Duodenal mucosa (tissue), 2 donors: ENCODE results near the gene ARHGAP21.

Source experiments
- H3K27ac ChIP-seq: one replicate; pipeline ENCODE4 v1.7.0; 2013; ENCODE audit warnings: low read depth, low read length
- H3K27me3 ChIP-seq, 2 donors: one replicate each; pipeline ENCODE4 v1.7.0; 2013; ENCODE audit warnings: low read length in 2 of 2, control low read depth in 1 of 2; ENCODE audit not compliant: insufficient read depth in 2 of 2, control insufficient read depth in 1 of 2
- H3K36me3 ChIP-seq, 2 donors: one replicate each; pipeline ENCODE4 v1.7.0; 2013; ENCODE audit warnings: low read length in 2 of 2, control low read depth in 1 of 2; ENCODE audit not compliant: insufficient read depth in 2 of 2, control insufficient read depth in 1 of 2
- H3K4me1 ChIP-seq, 2 donors: one replicate each; pipeline ENCODE4 v1.7.0; 2013; ENCODE audit warnings: low read length in 2 of 2, control low read depth in 1 of 2; ENCODE audit not compliant: insufficient read depth in 2 of 2, control insufficient read depth in 1 of 2
- H3K4me3 ChIP-seq, 2 donors: one replicate each; pipeline ENCODE4 v1.7.0; 2013; ENCODE audit warnings: low read length in 2 of 2, low read depth in 1 of 2
- H3K9ac ChIP-seq, 2 donors: one replicate each; pipeline ENCODE4 v1.7.0; 2013; ENCODE audit warnings: low read length in 2 of 2, low read depth in 1 of 2
- H3K9me3 ChIP-seq, 2 donors: one replicate each; pipeline ENCODE4 v1.7.0; 2013; ENCODE audit warnings: low read length in 2 of 2, control low read depth in 1 of 2; ENCODE audit not compliant: control insufficient read depth in 1 of 2

Gene ARHGAP21

GRCh38 chr10:24569828-24570657, 153.6 kb downstream of the ARHGAP21 start:
- Histone ChIP-seq H3K27me3 (no peaks in the 10 kb centered on the region), H3K4me3 (no peak overlapping the region), H3K9ac (no peak overlapping the region), H3K27ac (no peak overlapping the region), H3K9me3 (no peaks in the 10 kb centered on the region), H3K36me3 (no peaks in the 10 kb centered on the region), H3K4me1 (no peaks in the 10 kb centered on the region)

- H3K36me3 ChIP-seq, result no peaks in the 10 kb centered on the region
- no peak overlapping the region for H3K4me3 ChIP-seq
- no peaks in the 10 kb centered on the region for H3K4me1 ChIP-seq
- no peak overlapping the region for H3K27ac ChIP-seq
- no peaks in the 10 kb centered on the region for H3K9me3 ChIP-seq
- no peak overlapping the region for H3K9ac ChIP-seq
- no peaks in the 10 kb centered on the region for H3K27me3 ChIP-seq
Measured at GRCh38 chr10:24569330-24569796, 154.3 kb downstream of the ARHGAP21 start.

GRCh38 chr10:24568042-24568441, 155.6 kb downstream of the ARHGAP21 start:
- Histone ChIP-seq H3K27me3 (no peaks in the 10 kb centered on the region), H3K4me1 (no peaks in the 10 kb centered on the region), H3K36me3 (no peaks in the 10 kb centered on the region), H3K9ac (no peak overlapping the region), H3K27ac (no peak overlapping the region), H3K4me3 (no peak overlapping the region), H3K9me3 (no peaks in the 10 kb centered on the region)

- Histone ChIP-seq H3K4me3 (no peak overlapping the region), H3K4me1 (peaks cover 0 to 4% of the 10 kb centered on the region in 2 donors), H3K9me3 (no peaks in the 10 kb centered on the region), H3K27me3 (no peaks in the 10 kb centered on the region), H3K27ac (no peak overlapping the region), H3K36me3 (no peaks in the 10 kb centered on the region), H3K9ac (no peak overlapping the region)
Measured at GRCh38 chr10:24561453-24561852, 162.2 kb downstream of the ARHGAP21 start.

GRCh38 chr10:24556750-24557742, 166.6 kb downstream of the ARHGAP21 start:
- H3K4me1 ChIP-seq, result peaks cover 0 to 4% of the 10 kb centered on the region in 2 donors
- no peaks in the 10 kb centered on the region for H3K36me3 ChIP-seq
- H3K9me3 ChIP-seq, result no peaks in the 10 kb centered on the region
- H3K9ac ChIP-seq, result no peak overlapping the region
- no peak overlapping the region for H3K4me3 ChIP-seq
- H3K27me3 ChIP-seq, result peaks cover 0 to 8% of the 10 kb centered on the region in 2 donors
- no peak overlapping the region for H3K27ac ChIP-seq

GRCh38 chr10:24556126-24556749, 167.4 kb downstream of the ARHGAP21 start:
- peaks cover 0 to 4% of the 10 kb centered on the region in 2 donors for H3K4me1 ChIP-seq
- H3K9ac ChIP-seq, result no peak overlapping the region
- peaks cover 0 to 8% of the 10 kb centered on the region in 2 donors for H3K27me3 ChIP-seq
- no peaks in the 10 kb centered on the region for H3K9me3 ChIP-seq
- H3K36me3 ChIP-seq, result no peaks in the 10 kb centered on the region
- H3K27ac ChIP-seq, result no peak overlapping the region
- H3K4me3 ChIP-seq, result no peak overlapping the region

- Histone ChIP-seq H3K27me3 (peaks cover 0 to 8% of the 10 kb centered on the region in 2 donors), H3K4me3 (no peak overlapping the region), H3K36me3 (no peaks in the 10 kb centered on the region), H3K4me1 (peaks cover 0 to 4% of the 10 kb centered on the region in 2 donors), H3K27ac (no peak overlapping the region), H3K9me3 (no peaks in the 10 kb centered on the region), H3K9ac (no peak overlapping the region)
Measured at GRCh38 chr10:24554036-24554435, 169.7 kb downstream of the ARHGAP21 start.

GRCh38 chr10:24553051-24553612, 170.6 kb downstream of the ARHGAP21 start:
- no peaks in the 10 kb centered on the region for H3K9me3 ChIP-seq
- no peak overlapping the region for H3K9ac ChIP-seq
- no peaks in the 10 kb centered on the region for H3K36me3 ChIP-seq
- H3K27ac ChIP-seq, result no peak overlapping the region
- no peak overlapping the region for H3K4me3 ChIP-seq
- peaks cover 0 to 4% of the 10 kb centered on the region in 2 donors for H3K4me1 ChIP-seq
- peaks cover 0 to 8% of the 10 kb centered on the region in 2 donors for H3K27me3 ChIP-seq

- Histone ChIP-seq H3K27ac (no peak overlapping the region), H3K27me3 (peaks cover 0 to 8% of the 10 kb centered on the region in 2 donors), H3K4me1 (peaks cover 0 to 4% of the 10 kb centered on the region in 2 donors), H3K9me3 (no peaks in the 10 kb centered on the region), H3K9ac (no peak overlapping the region), H3K36me3 (no peaks in the 10 kb centered on the region), H3K4me3 (no peak overlapping the region)
Measured at GRCh38 chr10:24552346-24553016, 171.2 kb downstream of the ARHGAP21 start.
